Fibroblast of villous mesenchyme (primary cell): ENCODE data around the gene SORCS2. TPM values are rescaled to one million over a fixed set of nuclear protein-coding genes. Genes with fewer than 3 reads are reported as not detected.

Experiments
- DNase-seq: peaks from one replicate; pipeline ENCODE4 v3.0.0-alpha.2; 2010; ENCODE audit warnings: low read depth
- H3K4me3 ChIP-seq: 2 replicates; pipeline ENCODE4 v1.5.1; 2011; ENCODE audit warnings: low read depth, mild to moderate bottlenecking, low read length
- CTCF ChIP-seq: IDR thresholded peaks from 2 replicates; pipeline ENCODE4 v1.5.1; 2012; ENCODE audit warnings: low read depth, mild to moderate bottlenecking, low read length; ENCODE audit not compliant: insufficient read depth
- total RNA-seq: library from RNA; depleted of rRNA; stranded (reverse); fragments of >200 nt; gene quantifications from 2 replicates; pipeline ENCODE4 v1.2.3, GENCODE V29; 2012

SORCS2 gene
- total RNA-seq, 1 donor, result under 0.01 TPM

GRCh38 chr4:7678318-7678852 is 486.0 kb downstream of the SORCS2 start:
- TF ChIP-seq CTCF, result no peak
- DNase-seq, result no peak
- no peak overlapping the region for H3K4me3 ChIP-seq

- no peak for TF ChIP-seq CTCF
- no peak overlapping the region for H3K4me3 ChIP-seq
- no peak for DNase-seq
These were observed 487.2 kb downstream of the SORCS2 start for GRCh38 chr4:7679406-7680040.

- no peak overlapping the region for H3K4me3 ChIP-seq
- TF ChIP-seq CTCF, result no peak
- no peak for DNase-seq
These were observed 487.8 kb downstream of the SORCS2 start for GRCh38 chr4:7680106-7680505.

- DNase-seq, result no peak
- H3K4me3 ChIP-seq, result no peak overlapping the region
- TF ChIP-seq CTCF, result no peak
These were observed 488.4 kb downstream of the SORCS2 start for GRCh38 chr4:7680731-7681130.

GRCh38 chr4:7683126-7683703 is 490.9 kb downstream of the SORCS2 start:
- DNase-seq, result no peak
- H3K4me3 ChIP-seq, result no peak overlapping the region
- TF ChIP-seq CTCF, result no peak

DNA sequence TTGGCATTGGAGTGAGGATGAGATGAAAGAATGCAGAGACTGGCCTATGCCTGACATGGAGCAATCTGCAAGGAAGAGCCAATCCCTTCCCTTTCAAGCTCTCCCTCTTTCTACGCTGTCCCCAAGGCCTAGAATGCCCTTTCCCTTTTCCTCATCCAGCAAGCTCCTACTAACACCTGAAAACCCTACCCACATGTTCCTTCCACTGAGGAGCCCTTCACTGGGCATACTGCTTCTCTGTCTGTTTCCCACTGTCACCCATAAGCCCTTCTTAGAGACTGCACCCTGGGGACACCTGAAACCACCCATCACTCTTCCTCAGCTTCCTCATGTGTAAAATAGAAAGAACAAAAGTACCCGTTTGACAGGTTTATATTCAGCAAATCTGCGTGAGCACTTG is 492.0 kb downstream of the SORCS2 start:
- no peak for TF ChIP-seq CTCF
- no peak for DNase-seq
- H3K4me3 ChIP-seq, result no peak overlapping the region
